HepG2 (cell line): ENCODE results near the gene IRS1. TPM values are rescaled to one million over a fixed set of nuclear protein-coding genes. Genes with fewer than 3 reads are reported as not detected.

Experiments used
- ATAC-seq: fragments of 200-7000 bp; cut with Tn5 transposase; 3 replicates; pipeline ENCODE4 v1.9.1; 2020; ENCODE audit warnings: mild to moderate bottlenecking, moderate library complexity
- BruUV-seq: library from RNA; stranded (reverse); fragments of 400-500 nt; replicated peaks from 2 replicates; lab custom pipeline; 2021; lab: Mats Ljungman, UMichigan
- CTCF ChIA-PET: fragments of 300-600 bp; formaldehyde crosslinking; extraction: SDS; loops from one replicate; lab custom pipeline; 2021; ENCODE audit warnings: low total read pairs, inconsistent platforms, low intra/inter-chr PET ratio; lab: Yijun Ruan, JAX
- POLR2A ChIA-PET: fragments of 350-600 bp; sonication (Branson Sonifier 250); formaldehyde crosslinking; loops from one replicate; lab custom pipeline; 2020; ENCODE audit warnings: antibody characterized with exemption, inconsistent platforms; lab: Yijun Ruan, JAX
- DNase-seq: peaks from one replicate; pipeline ENCODE4 v3.0.0-alpha.2; 2015; ENCODE audit warnings: low spot score
- FAIRE-seq: peaks from 3 replicates; lab custom pipeline; 2011; peaks lifted over from hg19 to GRCh38; lab: Jason Lieb, UNC
- H2AFZ ChIP-seq: one replicate; pipeline ENCODE4 v1.6.1; 2011; ENCODE audit warnings: low read length, inconsistent platforms
- H3K27ac ChIP-seq: fragments of 300-600 bp; 3 replicates; pipeline ENCODE4 v1.8.0; 2011; ENCODE audit warnings: mixed run types, mild to moderate bottlenecking, mixed read lengths, low read length, inconsistent platforms; ENCODE audit not compliant: insufficient read depth; ENCODE audit errors: extremely low read length
- H3K27me3 ChIP-seq, 2 experiments: fragments of 200-600 bp in 1 of 2; 2 replicates in 1 of 2; 3 replicates in 1 of 2; pipeline versions ENCODE4 v1.6.0 to v1.8.0; 2011; ENCODE audit warnings: low read length in 2 of 2, mild to moderate bottlenecking in 2 of 2, moderate library complexity in 2 of 2, inconsistent platforms in 1 of 2; ENCODE audit not compliant: insufficient read depth in 2 of 2, control insufficient read depth in 1 of 2
- H3K36me3 ChIP-seq, 2 experiments: fragments of 200-600 bp in 1 of 2; replicated peaks in 1 of 2; 2 replicates in 1 of 2; 3 replicates in 1 of 2; pipeline versions ENCODE4 v1.5.1 to v1.8.0; 2011; ENCODE audit warnings: low read length in 2 of 2, inconsistent platforms in 1 of 2; ENCODE audit not compliant: insufficient read depth in 2 of 2, control insufficient read depth in 1 of 2
- H3K4me1 ChIP-seq: 2 replicates; pipeline ENCODE4 v1.5.1; 2012; ENCODE audit warnings: low read length, inconsistent platforms; ENCODE audit not compliant: insufficient read depth
- H3K4me2 ChIP-seq: 2 replicates; pipeline ENCODE4 v1.6.0; 2011; ENCODE audit warnings: low read depth, low read length, inconsistent platforms
- H3K4me3 ChIP-seq, 3 experiments: fragments of 200-600 bp in 1 of 3; sonication (generic), shearing (Covaris generic) in 1 of 3; replicated peaks in 1 of 3; 2 replicates each; pipeline ENCODE4 v1.5.1; 2011 to 2016; ENCODE audit warnings: low read length in 3 of 3, inconsistent platforms in 2 of 3, low read depth in 2 of 3, mild to moderate bottlenecking in 2 of 3, control low read depth in 1 of 3, mixed read lengths in 1 of 3; ENCODE audit not compliant: insufficient read depth in 1 of 3
- H3K79me2 ChIP-seq: one replicate; pipeline ENCODE4 v1.6.1; 2011; ENCODE audit warnings: low read length, inconsistent platforms; ENCODE audit not compliant: insufficient read depth
- H3K9ac ChIP-seq: 2 replicates; pipeline ENCODE4 v1.6.0; 2011; ENCODE audit warnings: mild to moderate bottlenecking, low read depth, low read length, inconsistent platforms; ENCODE audit not compliant: insufficient read depth
- H3K9me3 ChIP-seq: 2 replicates; pipeline ENCODE4 v1.5.1; 2012; ENCODE audit warnings: mild to moderate bottlenecking, low read length
- H4K20me1 ChIP-seq: 2 replicates; pipeline ENCODE4 v1.6.0; 2011; ENCODE audit warnings: inconsistent platforms, mild to moderate bottlenecking, low read length, moderate library complexity; ENCODE audit not compliant: insufficient read depth
- AHR ChIP-seq: IDR thresholded peaks from 2 replicates; pipeline ENCODE4 v1.6.1; 2018; ENCODE audit warnings: missing genetic modification reagents, missing compliant biosample characterization
- RBM39 ChIP-seq: fragments of 200-400 bp; formaldehyde crosslinking; IDR thresholded peaks from one replicate; pipeline ENCODE4 v1.6.1; 2018; ENCODE audit warnings: antibody characterized with exemption, mild to moderate bottlenecking, low read depth, low read length; ENCODE audit not compliant: poor library complexity, severe bottlenecking
- ZBTB42 ChIP-seq: sonication (generic); formaldehyde crosslinking; IDR thresholded peaks from 2 replicates; pipeline ENCODE4 v1.5.0; 2020; ENCODE audit warnings: mild to moderate bottlenecking, missing genetic modification reagents
- ZNF143 ChIP-seq: sonication (generic); formaldehyde crosslinking; IDR thresholded peaks from 2 replicates; pipeline ENCODE4 v1.4.0; 2020; ENCODE audit warnings: missing genetic modification reagents
- WGBS: methylation state at CpG from one replicate; pipeline ENCODE4 v1.1.6; 2017; ENCODE audit warnings: low lambda C conversion rate; 5-methylcytosine and 5-hydroxymethylcytosine counted together
- in situ Hi-C: cut with HindIII; loops from 2 replicates; pipeline ENCODE4 v1.10.0; 2017; ENCODE audit warnings: low pct_unique_long_range_greater_than_20kb; ENCODE audit not compliant: extremely low pct_ligation_motif_present
- intact Hi-C: fragments of 100-400 bp; cut with micrococcal nuclease; formaldehyde crosslinking; loops from one replicate; pipeline ENCODE4 v1.10.0; 2022; ENCODE audit not compliant: unreplicated experiment
- polyA plus RNA-seq, 8 experiments: library from polyadenylated mRNA; depleted of rRNA in 3 of 8; stranded (reverse) in 7 of 8; unstranded in 1 of 8; fragments of >200 nt; fragmentation: Illumina TruSeq in 4 of 8; extraction: Trizol in 4 of 8; gene quantifications; 2 replicates each; pipeline versions ENCODE4 v1.2.1 to v1.2.3, GENCODE V29; 2011 to 2016; ENCODE audit warnings: low read depth in 4 of 8, missing spikeins in 1 of 8, mixed read lengths in 1 of 8; ENCODE audit not compliant: insufficient read depth in 1 of 8
- total RNA-seq, 5 experiments: library from RNA; depleted of rRNA; stranded (reverse); fragments of >200 nt; fragmentation: Illumina TruSeq; extraction: Trizol; gene quantifications; 2 replicates each; pipeline ENCODE4 v1.2.3, GENCODE V29; 2016; ENCODE audit warnings: low read depth in 1 of 5
- TF ChIP-seq, protein P1 (sequence below), 2 experiments: fragments of 450-650 bp in 1 of 2; sonication (generic) in 1 of 2; formaldehyde crosslinking in 1 of 2; IDR thresholded peaks; 2 replicates each; pipeline versions ENCODE4 v1.6.1 to v1.8.0; 2016 to 2022; ENCODE audit warnings: antibody characterized with exemption in 1 of 2, mild to moderate bottlenecking in 1 of 2, missing genetic modification reagents in 1 of 2

The IRS1 gene
- total and polyA plus RNA-seq, 2 of the 13 experiments (the other 11 are each of a cell fraction or from before 2014, with no cell fraction given) = 8.7 to 9.0 TPM

DNA sequence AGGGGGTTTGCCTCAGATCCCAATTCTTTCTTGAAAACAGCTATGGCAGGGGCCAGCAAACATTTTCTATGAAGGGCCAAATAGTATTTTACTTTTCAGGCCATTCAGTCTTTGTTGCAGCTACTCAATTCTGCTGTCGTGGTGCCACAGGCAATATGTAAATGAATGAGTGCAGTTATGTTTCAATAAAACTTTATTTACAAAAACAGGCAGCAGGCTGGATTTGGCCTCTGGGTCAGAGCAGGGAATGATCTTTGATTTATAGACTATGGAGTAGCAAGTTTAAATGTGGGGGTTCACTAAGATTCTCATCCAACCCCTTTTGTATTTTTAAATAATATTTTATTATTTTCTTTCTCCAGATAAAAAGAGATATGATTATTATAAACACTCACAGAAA, 72.4 kb downstream of the IRS1 start (continued):
- TF ChIP-seq, protein P1, sequence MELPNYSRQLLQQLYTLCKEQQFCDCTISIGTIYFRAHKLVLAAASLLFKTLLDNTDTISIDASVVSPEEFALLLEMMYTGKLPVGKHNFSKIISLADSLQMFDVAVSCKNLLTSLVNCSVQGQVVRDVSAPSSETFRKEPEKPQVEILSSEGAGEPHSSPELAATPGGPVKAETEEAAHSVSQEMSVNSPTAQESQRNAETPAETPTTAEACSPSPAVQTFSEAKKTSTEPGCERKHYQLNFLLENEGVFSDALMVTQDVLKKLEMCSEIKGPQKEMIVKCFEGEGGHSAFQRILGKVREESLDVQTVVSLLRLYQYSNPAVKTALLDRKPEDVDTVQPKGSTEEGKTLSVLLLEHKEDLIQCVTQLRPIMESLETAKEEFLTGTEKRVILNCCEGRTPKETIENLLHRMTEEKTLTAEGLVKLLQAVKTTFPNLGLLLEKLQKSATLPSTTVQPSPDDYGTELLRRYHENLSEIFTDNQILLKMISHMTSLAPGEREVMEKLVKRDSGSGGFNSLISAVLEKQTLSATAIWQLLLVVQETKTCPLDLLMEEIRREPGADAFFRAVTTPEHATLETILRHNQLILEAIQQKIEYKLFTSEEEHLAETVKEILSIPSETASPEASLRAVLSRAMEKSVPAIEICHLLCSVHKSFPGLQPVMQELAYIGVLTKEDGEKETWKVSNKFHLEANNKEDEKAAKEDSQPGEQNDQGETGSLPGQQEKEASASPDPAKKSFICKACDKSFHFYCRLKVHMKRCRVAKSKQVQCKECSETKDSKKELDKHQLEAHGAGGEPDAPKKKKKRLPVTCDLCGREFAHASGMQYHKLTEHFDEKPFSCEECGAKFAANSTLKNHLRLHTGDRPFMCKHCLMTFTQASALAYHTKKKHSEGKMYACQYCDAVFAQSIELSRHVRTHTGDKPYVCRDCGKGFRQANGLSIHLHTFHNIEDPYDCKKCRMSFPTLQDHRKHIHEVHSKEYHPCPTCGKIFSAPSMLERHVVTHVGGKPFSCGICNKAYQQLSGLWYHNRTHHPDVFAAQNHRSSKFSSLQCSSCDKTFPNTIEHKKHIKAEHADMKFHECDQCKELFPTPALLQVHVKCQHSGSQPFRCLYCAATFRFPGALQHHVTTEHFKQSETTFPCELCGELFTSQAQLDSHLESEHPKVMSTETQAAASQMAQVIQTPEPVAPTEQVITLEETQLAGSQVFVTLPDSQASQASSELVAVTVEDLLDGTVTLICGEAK (IDR thresholded peaks at IDR 0.05) = peak; percentile 62
- TF ChIP-seq, protein P1 (CRISPR knock-in tag; IDR thresholded peaks at IDR 0.05) = peak; percentile 98
- TF ChIP-seq ZBTB42 (CRISPR knock-in tag) (no peak), AHR (CRISPR knock-in tag) (no peak)
- TF ChIP-seq, all 625 proteins: peak for 1

DNA sequence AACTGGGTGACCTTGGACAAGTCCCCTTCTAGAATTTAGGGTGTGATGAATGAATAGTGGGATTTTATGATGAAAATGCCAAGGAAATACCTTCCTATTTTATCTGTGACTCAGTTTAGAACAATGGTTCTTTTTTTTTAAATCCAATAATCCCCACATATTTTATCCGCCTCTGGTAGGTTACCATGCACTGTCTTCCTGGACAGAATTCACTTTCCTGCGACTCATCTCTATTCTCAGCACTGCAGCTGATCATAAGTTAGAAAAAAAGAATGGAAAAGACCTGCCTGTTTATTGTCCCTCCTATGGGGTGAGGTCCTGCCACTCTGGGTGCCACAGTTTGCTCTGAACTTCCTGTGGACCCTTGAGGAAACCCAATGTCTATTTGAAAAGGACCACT, 73.1 kb downstream of the IRS1 start:
- no peaks in the 10 kb centered on the region for H3K36me3 ChIP-seq
- no peak overlapping the region for H3K9ac ChIP-seq
- no TSS peak for BruUV-seq
- H3K79me2 ChIP-seq = no peaks in the 10 kb centered on the region
- no peak overlapping the region for H2AFZ ChIP-seq
- H3K4me1 ChIP-seq = peaks cover 39% of the 10 kb centered on the region
- TF ChIP-seq RBM39 (no peak), ZNF143 (CRISPR knock-in tag) (no peak)
- no peak overlapping the region for H3K27ac ChIP-seq
- ChIA-PET POLR2A (no interaction called here), CTCF (no interaction called here)
- intact Hi-C loops (no loop called here), in situ Hi-C loops (no loop called here)
- H4K20me1 ChIP-seq = no peaks in the 10 kb centered on the region
- H3K27me3 ChIP-seq = no peaks in the 10 kb centered on the region
- 93% methylated on average over 2 of the region's 2 CpGs for WGBS
- H3K9me3 ChIP-seq = no peaks in the 10 kb centered on the region
- H3K4me3 ChIP-seq = no peak overlapping the region
- DNase-seq (no peak), ATAC-seq (no peak), FAIRE-seq (no peak)
- H3K4me2 ChIP-seq = no peak overlapping the region
